ENCODE measurements around the gene PLEKHB2. TPM values are rescaled to one million over a fixed set of nuclear protein-coding genes. Genes with fewer than 3 reads are reported as not detected.

The PLEKHB2 gene
- total and polyA plus RNA-seq, 2 experiments from 2014 or later = 39.8 to 99.2 TPM

- TF ChIP-seq, protein P1, sequence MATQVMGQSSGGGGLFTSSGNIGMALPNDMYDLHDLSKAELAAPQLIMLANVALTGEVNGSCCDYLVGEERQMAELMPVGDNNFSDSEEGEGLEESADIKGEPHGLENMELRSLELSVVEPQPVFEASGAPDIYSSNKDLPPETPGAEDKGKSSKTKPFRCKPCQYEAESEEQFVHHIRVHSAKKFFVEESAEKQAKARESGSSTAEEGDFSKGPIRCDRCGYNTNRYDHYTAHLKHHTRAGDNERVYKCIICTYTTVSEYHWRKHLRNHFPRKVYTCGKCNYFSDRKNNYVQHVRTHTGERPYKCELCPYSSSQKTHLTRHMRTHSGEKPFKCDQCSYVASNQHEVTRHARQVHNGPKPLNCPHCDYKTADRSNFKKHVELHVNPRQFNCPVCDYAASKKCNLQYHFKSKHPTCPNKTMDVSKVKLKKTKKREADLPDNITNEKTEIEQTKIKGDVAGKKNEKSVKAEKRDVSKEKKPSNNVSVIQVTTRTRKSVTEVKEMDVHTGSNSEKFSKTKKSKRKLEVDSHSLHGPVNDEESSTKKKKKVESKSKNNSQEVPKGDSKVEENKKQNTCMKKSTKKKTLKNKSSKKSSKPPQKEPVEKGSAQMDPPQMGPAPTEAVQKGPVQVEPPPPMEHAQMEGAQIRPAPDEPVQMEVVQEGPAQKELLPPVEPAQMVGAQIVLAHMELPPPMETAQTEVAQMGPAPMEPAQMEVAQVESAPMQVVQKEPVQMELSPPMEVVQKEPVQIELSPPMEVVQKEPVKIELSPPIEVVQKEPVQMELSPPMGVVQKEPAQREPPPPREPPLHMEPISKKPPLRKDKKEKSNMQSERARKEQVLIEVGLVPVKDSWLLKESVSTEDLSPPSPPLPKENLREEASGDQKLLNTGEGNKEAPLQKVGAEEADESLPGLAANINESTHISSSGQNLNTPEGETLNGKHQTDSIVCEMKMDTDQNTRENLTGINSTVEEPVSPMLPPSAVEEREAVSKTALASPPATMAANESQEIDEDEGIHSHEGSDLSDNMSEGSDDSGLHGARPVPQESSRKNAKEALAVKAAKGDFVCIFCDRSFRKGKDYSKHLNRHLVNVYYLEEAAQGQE (IDR thresholded peaks at IDR 0.05; ENCODE audit: unreplicated experiment) = no peak
- no peak for TF ChIP-seq ETS1 (IDR thresholded peaks at IDR 0.05)
- no peak for TF ChIP-seq JUNB (IDR thresholded peaks at IDR 0.05; ENCODE audit: unreplicated experiment)
- TF ChIP-seq EZH2phosphoT487 (IDR thresholded peaks at IDR 0.05; ENCODE audit: unreplicated experiment) = no peak
- no peak for TF ChIP-seq EZH2 (IDR thresholded peaks at IDR 0.05; ENCODE audit: low read depth, unreplicated experiment)
Observed at GRCh38 chr2:131126436-131126835, 21.3 kb downstream of the PLEKHB2 start (continued).

- DNase-seq (ENCODE audit: low spot score) = no peak
- Histone ChIP-seq H3K27me3 (ENCODE audit: insufficient read depth) (no peaks in the 10 kb centered on the region), H3K4me3 (no peak overlapping the region), H2AFZ (no peak overlapping the region), H3K4me2 (no peak overlapping the region), H3K9me2 (ENCODE audit: insufficient read depth) (no peaks in the 10 kb centered on the region), H3K4me1 (ENCODE audit: insufficient read depth) (no peaks in the 10 kb centered on the region), H3F3A (replicated peaks; ENCODE audit: low read depth) (no peaks in the 10 kb centered on the region), H3K27ac (ENCODE audit: low read depth) (no peak overlapping the region), H3K79me2 (replicated peaks; ENCODE audit: insufficient read depth) (peaks cover 19% of the 10 kb centered on the region), H3K36me3 (ENCODE audit: insufficient read depth) (peaks cover 28% of the 10 kb centered on the region), H4K20me1 (replicated peaks; ENCODE audit: insufficient read depth) (peaks cover 46% of the 10 kb centered on the region)
- Mint-ChIP-seq H3K4me1 (no peaks in the 10 kb centered on the region), H3K4me3 (no peak overlapping the region), H3K27me3 (ENCODE audit: insufficient read depth, low read depth, poor library complexity) (peaks cover 6% of the 10 kb centered on the region), H3K27ac (no peak overlapping the region), H3K9me3 (peaks cover 8% of the 10 kb centered on the region; the same call in 2 of the 3 replicates), H3K36me3 (ENCODE audit: low read depth) (peaks cover 76% of the 10 kb centered on the region)
- ATAC-seq = no peak
- TF ChIP-seq NANOG (IDR thresholded peaks at IDR 0.05; ENCODE audit: borderline replicate concordance) = no peak
- TF ChIP-seq POLR2AphosphoS5 (IDR thresholded peaks at IDR 0.05; ENCODE audit: low read depth) = no peak
- TF ChIP-seq CREB1 (CRISPR knock-in tag; IDR thresholded peaks at IDR 0.05; ENCODE audit: low read depth) = no peak
- TF ChIP-seq EZH2 (IDR thresholded peaks at IDR 0.05; ENCODE audit: low read depth, unreplicated experiment) = no peak
- TF ChIP-seq STAT1 (IDR thresholded peaks at IDR 0.05; ENCODE audit: unreplicated experiment) = no peak
- no peak for TF ChIP-seq EZH2phosphoT487 (IDR thresholded peaks at IDR 0.05; ENCODE audit: unreplicated experiment)
- TF ChIP-seq JUNB (IDR thresholded peaks at IDR 0.05; ENCODE audit: unreplicated experiment) = no peak
- no peak for TF ChIP-seq ZNF331 (CRISPR knock-in tag; IDR thresholded peaks at IDR 0.05; ENCODE audit: low read depth)
- no peak for TF ChIP-seq ETS1 (IDR thresholded peaks at IDR 0.05)
- TF ChIP-seq ZNF114 (CRISPR knock-in tag; IDR thresholded peaks at IDR 0.05) = no peak
- TF ChIP-seq CTCF (conservative IDR thresholded peaks at IDR 0.05; ENCODE audit: low read depth in 2 of 2) = no peak
Observed at GRCh38 chr2:131127076-131127475, 21.9 kb downstream of the PLEKHB2 start.

Data from GM23338 (cell line).